Measurements from ENCODE around the gene LYSMD3. TPM values are rescaled to one million over a fixed set of nuclear protein-coding genes. Genes with fewer than 3 reads are reported as not detected.
A peak's percentile ranks its signal among the peaks of the same experiment; 100 is the strongest.

The LYSMD3 gene
- total and polyA plus RNA-seq, 9 of the 15 experiments (the other 6 are each of a cell fraction or from before 2014, with no cell fraction given) = 9.5 to 42.3 (median 20.7) TPM

- TF ChIP-seq, protein P1, sequence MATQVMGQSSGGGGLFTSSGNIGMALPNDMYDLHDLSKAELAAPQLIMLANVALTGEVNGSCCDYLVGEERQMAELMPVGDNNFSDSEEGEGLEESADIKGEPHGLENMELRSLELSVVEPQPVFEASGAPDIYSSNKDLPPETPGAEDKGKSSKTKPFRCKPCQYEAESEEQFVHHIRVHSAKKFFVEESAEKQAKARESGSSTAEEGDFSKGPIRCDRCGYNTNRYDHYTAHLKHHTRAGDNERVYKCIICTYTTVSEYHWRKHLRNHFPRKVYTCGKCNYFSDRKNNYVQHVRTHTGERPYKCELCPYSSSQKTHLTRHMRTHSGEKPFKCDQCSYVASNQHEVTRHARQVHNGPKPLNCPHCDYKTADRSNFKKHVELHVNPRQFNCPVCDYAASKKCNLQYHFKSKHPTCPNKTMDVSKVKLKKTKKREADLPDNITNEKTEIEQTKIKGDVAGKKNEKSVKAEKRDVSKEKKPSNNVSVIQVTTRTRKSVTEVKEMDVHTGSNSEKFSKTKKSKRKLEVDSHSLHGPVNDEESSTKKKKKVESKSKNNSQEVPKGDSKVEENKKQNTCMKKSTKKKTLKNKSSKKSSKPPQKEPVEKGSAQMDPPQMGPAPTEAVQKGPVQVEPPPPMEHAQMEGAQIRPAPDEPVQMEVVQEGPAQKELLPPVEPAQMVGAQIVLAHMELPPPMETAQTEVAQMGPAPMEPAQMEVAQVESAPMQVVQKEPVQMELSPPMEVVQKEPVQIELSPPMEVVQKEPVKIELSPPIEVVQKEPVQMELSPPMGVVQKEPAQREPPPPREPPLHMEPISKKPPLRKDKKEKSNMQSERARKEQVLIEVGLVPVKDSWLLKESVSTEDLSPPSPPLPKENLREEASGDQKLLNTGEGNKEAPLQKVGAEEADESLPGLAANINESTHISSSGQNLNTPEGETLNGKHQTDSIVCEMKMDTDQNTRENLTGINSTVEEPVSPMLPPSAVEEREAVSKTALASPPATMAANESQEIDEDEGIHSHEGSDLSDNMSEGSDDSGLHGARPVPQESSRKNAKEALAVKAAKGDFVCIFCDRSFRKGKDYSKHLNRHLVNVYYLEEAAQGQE (IDR thresholded peaks at IDR 0.05; ENCODE audit: borderline replicate concordance) = peak; percentile 55; the same call in 1 of the 2 replicates
- TF ChIP-seq, protein P1 (CRISPR knock-in tag; IDR thresholded peaks at IDR 0.05; ENCODE audit: low read depth) = no peak
- TF ChIP-seq PTTG1 (tag; IDR thresholded peaks at IDR 0.05; ENCODE audit: low read depth) (no peak), GTF2F1 (IDR thresholded peaks at IDR 0.05; ENCODE audit: low read depth, low read length) (no peak), SMARCA5 (IDR thresholded peaks at IDR 0.05) (no peak)
- TF ChIP-seq, protein P2, sequence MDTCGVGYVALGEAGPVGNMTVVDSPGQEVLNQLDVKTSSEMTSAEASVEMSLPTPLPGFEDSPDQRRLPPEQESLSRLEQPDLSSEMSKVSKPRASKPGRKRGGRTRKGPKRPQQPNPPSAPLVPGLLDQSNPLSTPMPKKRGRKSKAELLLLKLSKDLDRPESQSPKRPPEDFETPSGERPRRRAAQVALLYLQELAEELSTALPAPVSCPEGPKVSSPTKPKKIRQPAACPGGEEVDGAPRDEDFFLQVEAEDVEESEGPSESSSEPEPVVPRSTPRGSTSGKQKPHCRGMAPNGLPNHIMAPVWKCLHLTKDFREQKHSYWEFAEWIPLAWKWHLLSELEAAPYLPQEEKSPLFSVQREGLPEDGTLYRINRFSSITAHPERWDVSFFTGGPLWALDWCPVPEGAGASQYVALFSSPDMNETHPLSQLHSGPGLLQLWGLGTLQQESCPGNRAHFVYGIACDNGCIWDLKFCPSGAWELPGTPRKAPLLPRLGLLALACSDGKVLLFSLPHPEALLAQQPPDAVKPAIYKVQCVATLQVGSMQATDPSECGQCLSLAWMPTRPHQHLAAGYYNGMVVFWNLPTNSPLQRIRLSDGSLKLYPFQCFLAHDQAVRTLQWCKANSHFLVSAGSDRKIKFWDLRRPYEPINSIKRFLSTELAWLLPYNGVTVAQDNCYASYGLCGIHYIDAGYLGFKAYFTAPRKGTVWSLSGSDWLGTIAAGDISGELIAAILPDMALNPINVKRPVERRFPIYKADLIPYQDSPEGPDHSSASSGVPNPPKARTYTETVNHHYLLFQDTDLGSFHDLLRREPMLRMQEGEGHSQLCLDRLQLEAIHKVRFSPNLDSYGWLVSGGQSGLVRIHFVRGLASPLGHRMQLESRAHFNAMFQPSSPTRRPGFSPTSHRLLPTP (IDR thresholded peaks at IDR 0.05; ENCODE audit: borderline replicate concordance, extremely low read depth, insufficient read length) = no peak
These were observed 724 bp upstream of the LYSMD3 start (continued) for GRCh38 chr5:90529939-90530677.

Measured in K562 (cell line).